IMR-90 (cell line): ENCODE results near the gene KIF18A. TPM values are rescaled to one million over a fixed set of nuclear protein-coding genes. Genes with fewer than 3 reads are reported as not detected.
A peak's percentile ranks its signal among the peaks of the same experiment; 100 is the strongest.

Experiments used
- ATAC-seq: fragments of 200-7000 bp; cut with Tn5 transposase; 2 replicates; pipeline ENCODE4 v1.9.1; 2020; ENCODE audit warnings: low read depth, mild to moderate bottlenecking, moderate library complexity
- BruUV-seq: library from RNA; stranded (reverse); fragments of 400-500 nt; replicated peaks from 2 replicates; lab custom pipeline; 2021; lab: Mats Ljungman, UMichigan
- CTCF ChIA-PET: fragments of 300-600 bp; formaldehyde crosslinking; extraction: SDS; loops from one replicate; lab custom pipeline; 2021; ENCODE audit warnings: antibody characterized with exemption; lab: Yijun Ruan, JAX
- POLR2A ChIA-PET: fragments of 300-600 bp; sonication (Branson Sonifier 250); formaldehyde crosslinking; loops from one replicate; lab custom pipeline; 2022; ENCODE audit warnings: antibody characterized with exemption; ENCODE audit not compliant: unreplicated experiment; lab: Charles Lee
- DNase-seq: peaks from one replicate; pipeline ENCODE4 v3.0.0; 2013
- H2AFZ ChIP-seq: replicated peaks from 2 replicates; pipeline ENCODE3; 2013; ENCODE audit warnings: low read length, mild to moderate bottlenecking; ENCODE audit not compliant: poor library complexity
- H2AK5ac ChIP-seq: 2 replicates; pipeline ENCODE4 v1.6.1; 2013; ENCODE audit warnings: low read depth, low read length, inconsistent platforms
- H2AK9ac ChIP-seq: replicated peaks from 2 replicates; pipeline ENCODE3; 2013; ENCODE audit warnings: mild to moderate bottlenecking, low read depth, low read length, moderate library complexity; ENCODE audit not compliant: poor library complexity
- H2BK120ac ChIP-seq: 2 replicates; pipeline ENCODE4 v1.6.1; 2013; ENCODE audit warnings: low read depth, low read length, inconsistent platforms
- H2BK15ac ChIP-seq: 3 replicates; pipeline ENCODE4 v1.6.1; 2013; ENCODE audit warnings: low read depth, low read length, inconsistent platforms
- H2BK20ac ChIP-seq: 2 replicates; pipeline ENCODE4 v1.6.1; 2013; ENCODE audit warnings: low read depth, mild to moderate bottlenecking, inconsistent platforms, low read length, moderate library complexity
- H2BK5ac ChIP-seq: 2 replicates; pipeline ENCODE4 v1.6.1; 2013; ENCODE audit warnings: mild to moderate bottlenecking, low read depth, low read length, inconsistent platforms; ENCODE audit not compliant: poor library complexity, severe bottlenecking
- H3K14ac ChIP-seq: replicated peaks from 2 replicates; pipeline ENCODE4 v1.6.1; 2013; ENCODE audit warnings: low read depth, low read length, inconsistent platforms
- H3K18ac ChIP-seq: 2 replicates; pipeline ENCODE4 v1.6.1; 2013; ENCODE audit warnings: low read depth, low read length, control low read depth
- H3K23ac ChIP-seq: 2 replicates; pipeline ENCODE4 v1.6.1; 2013; ENCODE audit warnings: low read depth, low read length, inconsistent platforms
- H3K27ac ChIP-seq: 2 replicates; pipeline ENCODE4 v1.5.1; 2013; ENCODE audit warnings: mild to moderate bottlenecking, control low read depth, low read length; ENCODE audit not compliant: insufficient read depth
- H3K27me3 ChIP-seq: 2 replicates; pipeline ENCODE4 v1.6.1; 2013; ENCODE audit warnings: low read length; ENCODE audit not compliant: control insufficient read depth, insufficient read depth
- H3K36me3 ChIP-seq: 2 replicates; pipeline ENCODE4 v1.6.1; 2013; ENCODE audit warnings: low read length, mixed read lengths; ENCODE audit not compliant: control insufficient read depth, insufficient read depth
- H3K4ac ChIP-seq: 2 replicates; pipeline ENCODE4 v1.6.1; 2013; ENCODE audit warnings: low read depth, low read length, inconsistent platforms
- H3K4me1 ChIP-seq: 2 replicates; pipeline ENCODE4 v1.6.1; 2013; ENCODE audit warnings: low read length, mixed read lengths; ENCODE audit not compliant: control insufficient read depth, insufficient read depth
- H3K4me2 ChIP-seq: 2 replicates; pipeline ENCODE4 v1.6.1; 2013; ENCODE audit warnings: low read depth, mild to moderate bottlenecking, control low read depth, low read length, moderate library complexity
- H3K4me3 ChIP-seq: 2 replicates; pipeline ENCODE4 v1.5.1; 2013; ENCODE audit warnings: low read depth, mild to moderate bottlenecking, control low read depth, low read length, moderate library complexity; ENCODE audit not compliant: insufficient read depth
- H3K56ac ChIP-seq: 2 replicates; pipeline ENCODE4 v1.6.1; 2013; ENCODE audit warnings: low read length, inconsistent platforms; ENCODE audit not compliant: insufficient read depth; ENCODE audit errors: extremely low read depth
- H3K79me1 ChIP-seq, 2 experiments: 2 replicates each; pipeline ENCODE4 v1.6.1; 2013; ENCODE audit warnings: low read length in 2 of 2, inconsistent platforms in 1 of 2, low read depth in 1 of 2
- H3K9ac ChIP-seq: 2 replicates; pipeline ENCODE4 v1.6.1; 2013; ENCODE audit warnings: low read depth, low read length, control low read depth
- H3K9me1 ChIP-seq: 2 replicates; pipeline ENCODE4 v1.6.1; 2013; ENCODE audit warnings: low read length, inconsistent platforms; ENCODE audit not compliant: insufficient read depth
- H3K9me3 ChIP-seq: 2 replicates; pipeline ENCODE4 v1.6.1; 2013; ENCODE audit warnings: low read length; ENCODE audit not compliant: control insufficient read depth, insufficient read depth
- H4K20me1 ChIP-seq: 2 replicates; pipeline ENCODE4 v1.6.1; 2013; ENCODE audit warnings: low read length, inconsistent platforms; ENCODE audit not compliant: insufficient read depth
- H4K5ac ChIP-seq: 2 replicates; pipeline ENCODE4 v1.6.1; 2013; ENCODE audit warnings: mild to moderate bottlenecking, low read depth, low read length, control low read depth
- H4K8ac ChIP-seq, 2 experiments: 2 replicates each; pipeline ENCODE4 v1.6.1; 2013; ENCODE audit warnings: low read depth in 2 of 2, low read length in 2 of 2, control low read depth in 1 of 2, inconsistent platforms in 1 of 2
- H4K91ac ChIP-seq: 2 replicates; pipeline ENCODE4 v1.6.1; 2013; ENCODE audit warnings: low read depth, low read length, inconsistent platforms; ENCODE audit not compliant: insufficient read depth
- BHLHE40 ChIP-seq: fragments of 150-350 bp; IDR thresholded peaks from 2 replicates; pipeline ENCODE4 v1.6.1; 2016; ENCODE audit warnings: mild to moderate bottlenecking, low read depth, low read length
- CEBPB ChIP-seq: IDR thresholded peaks from 2 replicates; pipeline ENCODE4 v1.6.1; 2012; ENCODE audit warnings: low read depth, low read length, improper control_type of control experiment
- ELK1 ChIP-seq: fragments of 150-350 bp; IDR thresholded peaks from 2 replicates; pipeline ENCODE4 v1.6.1; 2016; ENCODE audit warnings: low read depth, mild to moderate bottlenecking, low read length, moderate library complexity, borderline replicate concordance
- FOS ChIP-seq: fragments of 150-350 bp; IDR thresholded peaks from 2 replicates; pipeline ENCODE4 v1.6.1; 2016; ENCODE audit warnings: low read depth, low read length
- RFX5 ChIP-seq: IDR thresholded peaks from 2 replicates; pipeline ENCODE4 v1.8.0; 2012; ENCODE audit warnings: low read depth, mild to moderate bottlenecking, low read length, moderate library complexity
- SMC3 ChIP-seq: fragments of 150-350 bp; IDR thresholded peaks from 2 replicates; pipeline ENCODE4 v1.6.1; 2016; ENCODE audit warnings: low read depth, mild to moderate bottlenecking, antibody characterized with exemption, low read length, moderate library complexity
- WGBS, 2 experiments: methylation state at CpG; one replicate each; pipeline versions ENCODE4 v1.1.5 to v1.1.7; 2013; ENCODE audit warnings: missing lambda C conversion rate in 2 of 2; ENCODE audit not compliant: insufficient read length in 1 of 2; ENCODE audit errors: extremely low coverage in 2 of 2; 5-methylcytosine and 5-hydroxymethylcytosine counted together
- dilution Hi-C: fragments of 300-500 bp; cut with HindIII; formaldehyde crosslinking; loops from one replicate; pipeline ENCODE4 v1.14.3; 2018; ENCODE audit warnings: low sequenced_read_pairs; ENCODE audit not compliant: unreplicated experiment
- in situ Hi-C: fragments of 300-500 bp; cut with MboI; formaldehyde crosslinking; loops from 3 replicates; pipeline ENCODE4 v1.14.3; 2019; ENCODE audit warnings: low sequenced_read_pairs, inconsistent platforms, mixed read lengths
- intact Hi-C: fragments of 100-400 bp; cut with micrococcal nuclease; formaldehyde crosslinking; loops from 2 replicates; pipeline ENCODE4 v1.10.0; 2022
- polyA plus RNA-seq, 3 experiments: library from polyadenylated mRNA; depleted of rRNA; stranded (reverse); fragments of >200 nt; gene quantifications; 2 replicates each; pipeline ENCODE4 v1.2.3, GENCODE V29; 2012; ENCODE audit warnings: low replicate concordance in 1 of 3
- total RNA-seq: library from RNA; depleted of rRNA; stranded (reverse); fragments of >200 nt; gene quantifications from 2 replicates; pipeline ENCODE4 v1.2.3, GENCODE V29; 2012

Gene KIF18A
- total and polyA plus RNA-seq, 2 of the 4 experiments (the other 2 are of a cell fraction), result 8.9 to 24.4 TPM

DNA sequence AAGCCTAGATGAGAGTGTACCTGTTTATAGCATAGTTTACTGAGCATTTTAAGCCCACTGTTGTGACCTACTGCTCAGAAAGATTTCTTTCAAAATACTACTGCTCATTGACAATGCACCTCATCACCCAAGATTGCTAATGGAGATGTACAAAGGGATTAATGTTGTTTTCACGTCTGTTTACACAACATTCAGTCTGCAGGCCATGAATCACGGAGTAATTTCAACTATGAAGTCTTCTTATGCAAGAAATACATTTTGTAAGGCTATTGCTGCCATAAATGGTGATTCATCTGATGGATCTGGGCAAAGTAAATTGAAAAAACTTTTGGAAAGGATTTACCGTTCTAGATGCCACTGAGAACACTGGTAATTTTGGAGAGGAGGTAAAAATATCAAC, 112.9 kb downstream of the KIF18A start:
- Histone ChIP-seq H4K8ac (peak overlapping the region; percentile 62 to 80; a peak in 2 of 4 replicates), H3K14ac (no peak overlapping the region), H3K36me3 (no peaks in the 10 kb centered on the region), H2BK15ac (no peak overlapping the region), H3K9me3 (peaks cover 3% of the 10 kb centered on the region; the same call in 1 of the 2 replicates), H2AK9ac (no peak overlapping the region), H3K4ac (peak overlapping the region; percentile 1; the same call in 1 of the 2 replicates), H4K5ac (peak overlapping the region; percentile 34; the same call in 1 of the 2 replicates), H2BK120ac (peak overlapping the region; percentile 23; the same call in 1 of the 2 replicates), H3K27me3 (no peaks in the 10 kb centered on the region), H3K9ac (no peak overlapping the region), H2AFZ (no peak overlapping the region), H3K4me3 (no peak overlapping the region), H3K18ac (peak overlapping the region; percentile 96; the same call in 1 of the 2 replicates), H3K27ac (no peak overlapping the region), H2AK5ac (no peak overlapping the region), H3K56ac (no peak overlapping the region), H3K9me1 (no peaks in the 10 kb centered on the region), H2BK5ac (peak overlapping the region; percentile 64), H3K23ac (no peak overlapping the region), H2BK20ac (peak overlapping the region; percentile 24; the same call in 1 of the 2 replicates), H3K4me1 (peaks cover 8% of the 10 kb centered on the region), H3K79me1 (no peaks in the 10 kb centered on the region), H4K91ac (peak overlapping the region; percentile 26; the same call in 1 of the 2 replicates), H4K20me1 (no peaks in the 10 kb centered on the region), H3K4me2 (no peak overlapping the region)
- in situ Hi-C loops (no loop called here), dilution Hi-C loops (no loop called here), intact Hi-C loops (no loop called here)
- ChIA-PET CTCF (no interaction called here), POLR2A (no interaction called here)
- peak; percentile 68 for DNase-seq
- 0% methylated on average over 1 of the region's 3 CpGs; no CpG with 5 or more reads in 1 of the 2 experiments for WGBS, 2 experiments
- no peak for TF ChIP-seq RFX5
- peak; percentile 52; the same call in 1 of the 2 replicates for TF ChIP-seq FOS
- peak; percentile 84 for TF ChIP-seq CEBPB
- TF ChIP-seq SMC3, result no peak
- no peak for TF ChIP-seq BHLHE40
- no peak for TF ChIP-seq ELK1
- no TSS peak for BruUV-seq
- ATAC-seq, result peak; percentile 62
